ENCODE measurements around the gene THAP6.

Gene THAP6

DNA sequence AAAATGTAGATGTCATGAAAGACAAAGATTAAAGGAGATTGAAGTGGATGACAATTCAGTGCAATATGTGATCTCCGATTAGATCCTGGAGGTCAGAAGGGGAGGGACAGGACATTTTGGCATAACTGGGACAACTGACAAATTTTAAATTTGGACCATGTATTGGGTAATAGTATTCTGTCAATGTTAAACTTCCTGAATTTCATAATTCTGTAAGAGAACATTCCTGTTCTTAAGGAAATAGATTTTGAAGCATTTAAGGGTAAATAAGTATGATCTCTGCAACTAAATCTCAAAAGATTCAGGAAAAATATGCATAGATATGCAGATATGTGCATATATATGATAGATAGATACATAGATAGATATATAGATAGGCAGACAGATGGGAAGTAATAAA is 52.6 kb downstream of the THAP6 start:
- DNase-seq (ENCODE audit: low read depth) = no peak
- TF ChIP-seq, protein P1, sequence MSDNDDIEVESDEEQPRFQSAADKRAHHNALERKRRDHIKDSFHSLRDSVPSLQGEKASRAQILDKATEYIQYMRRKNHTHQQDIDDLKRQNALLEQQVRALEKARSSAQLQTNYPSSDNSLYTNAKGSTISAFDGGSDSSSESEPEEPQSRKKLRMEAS (IDR thresholded peaks at IDR 0.05; ENCODE audit: low read depth, low read length) = no peak
- TF ChIP-seq POLR2A (IDR thresholded peaks at IDR 0.05; ENCODE audit: extremely low read depth, insufficient read length) (no peak), MYC (IDR thresholded peaks at IDR 0.05; ENCODE audit: low read depth, low read length) (no peak)
- TF ChIP-seq, protein P2, sequence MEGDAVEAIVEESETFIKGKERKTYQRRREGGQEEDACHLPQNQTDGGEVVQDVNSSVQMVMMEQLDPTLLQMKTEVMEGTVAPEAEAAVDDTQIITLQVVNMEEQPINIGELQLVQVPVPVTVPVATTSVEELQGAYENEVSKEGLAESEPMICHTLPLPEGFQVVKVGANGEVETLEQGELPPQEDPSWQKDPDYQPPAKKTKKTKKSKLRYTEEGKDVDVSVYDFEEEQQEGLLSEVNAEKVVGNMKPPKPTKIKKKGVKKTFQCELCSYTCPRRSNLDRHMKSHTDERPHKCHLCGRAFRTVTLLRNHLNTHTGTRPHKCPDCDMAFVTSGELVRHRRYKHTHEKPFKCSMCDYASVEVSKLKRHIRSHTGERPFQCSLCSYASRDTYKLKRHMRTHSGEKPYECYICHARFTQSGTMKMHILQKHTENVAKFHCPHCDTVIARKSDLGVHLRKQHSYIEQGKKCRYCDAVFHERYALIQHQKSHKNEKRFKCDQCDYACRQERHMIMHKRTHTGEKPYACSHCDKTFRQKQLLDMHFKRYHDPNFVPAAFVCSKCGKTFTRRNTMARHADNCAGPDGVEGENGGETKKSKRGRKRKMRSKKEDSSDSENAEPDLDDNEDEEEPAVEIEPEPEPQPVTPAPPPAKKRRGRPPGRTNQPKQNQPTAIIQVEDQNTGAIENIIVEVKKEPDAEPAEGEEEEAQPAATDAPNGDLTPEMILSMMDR (IDR thresholded peaks at IDR 0.05; ENCODE audit: low read depth, low read length) = no peak

DNA sequence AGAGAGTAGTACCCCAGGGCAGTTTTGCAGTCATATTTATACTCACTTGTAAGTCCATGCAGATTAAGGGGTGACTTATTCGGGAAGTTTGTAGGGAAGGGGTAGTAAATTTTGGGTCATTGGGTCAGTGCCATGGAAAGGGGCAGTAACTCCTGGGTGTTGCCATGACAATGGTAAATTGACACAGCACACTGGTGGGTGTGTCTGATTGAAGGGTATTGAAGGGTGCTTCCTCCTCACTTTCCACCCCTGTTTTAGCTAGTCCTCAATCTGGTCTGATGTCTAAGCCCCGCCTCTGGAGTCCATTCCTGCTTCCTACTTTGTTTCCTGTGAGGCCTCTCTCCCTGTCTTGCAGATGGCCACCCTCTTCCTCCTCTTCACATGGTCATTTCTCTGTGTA is 53.5 kb downstream of the THAP6 start:
- H3K4me3 ChIP-seq (ENCODE audit: low read depth, low read length) = no peak overlapping the region
- TF ChIP-seq, protein P1 (IDR thresholded peaks at IDR 0.05; ENCODE audit: low read depth, low read length) = no peak
- TF ChIP-seq MYC (IDR thresholded peaks at IDR 0.05; ENCODE audit: low read depth, low read length) = no peak
- no peak for TF ChIP-seq POLR2A (IDR thresholded peaks at IDR 0.05; ENCODE audit: extremely low read depth, insufficient read length)
- TF ChIP-seq, protein P2 (IDR thresholded peaks at IDR 0.05; ENCODE audit: low read depth, low read length) = no peak
- no peak for DNase-seq (ENCODE audit: low read depth)

More for the DNA sequence above, 52.6 kb downstream of the THAP6 start:
- no peak overlapping the region for H3K4me3 ChIP-seq (ENCODE audit: low read depth, low read length)
